ENCODE results near the gene EPHB1.

EPHB1 gene

GRCh38 chr3:134791992-134792391 lies 3.1 kb upstream of the EPHB1 start:
- no peak overlapping the region for H3K18ac ChIP-seq (ENCODE audit: low read depth in 1 of 2, low read length in 2 of 2)
- H3K4ac ChIP-seq (ENCODE audit: low read depth in 1 of 2, low read length in 2 of 2), result no peak overlapping the region
- DNase-seq, result no peak
- H3K4me3 ChIP-seq (ENCODE audit: insufficient read depth in 1 of 2, low read depth in 1 of 2, low read length in 2 of 2), result no peak overlapping the region
- no peak overlapping the region for H2AK5ac ChIP-seq (ENCODE audit: low read length, severe bottlenecking)
- H3K36me3 ChIP-seq (ENCODE audit: control insufficient read depth in 1 of 2, insufficient read depth in 2 of 2, low read depth in 1 of 2, low read length in 2 of 2), result no peaks in the 10 kb centered on the region
- H2BK12ac ChIP-seq (ENCODE audit: low read length in 2 of 2), result no peak overlapping the region
- H3K9ac ChIP-seq (ENCODE audit: low read length), result no peak overlapping the region
- H3K4me1 ChIP-seq (ENCODE audit: control insufficient read depth, insufficient read depth, low read depth, low read length), result peaks cover 19% of the 10 kb centered on the region
- no peak overlapping the region for H2BK15ac ChIP-seq (ENCODE audit: low read depth, poor library complexity, severe bottlenecking)
- no peak overlapping the region for H2BK120ac ChIP-seq (ENCODE audit: low read depth, low read length)
- 83% methylated on average over 6 of the region's 8 CpGs for WGBS
- H4K8ac ChIP-seq (ENCODE audit: low read length), result no peak overlapping the region
- no peak overlapping the region for H2AFZ ChIP-seq (ENCODE audit: low read depth, low read length)
- H3K27me3 ChIP-seq (ENCODE audit: control insufficient read depth in 1 of 2, insufficient read depth in 1 of 2, low read length in 2 of 2), result peaks cover 14 to 25% of the 10 kb centered on the region in 2 experiments
- H4K91ac ChIP-seq (ENCODE audit: low read length), result no peak overlapping the region
- H3K27ac ChIP-seq (ENCODE audit: low read length, poor library complexity, severe bottlenecking), result no peak overlapping the region
- H3K9me3 ChIP-seq (ENCODE audit: control insufficient read depth, low read length), result no peaks in the 10 kb centered on the region
- H3K79me1 ChIP-seq (replicated peaks; ENCODE audit: low read length, poor library complexity, severe bottlenecking), result peaks cover 2% of the 10 kb centered on the region
- no peak overlapping the region for H2BK5ac ChIP-seq (ENCODE audit: low read depth, low read length, poor library complexity, severe bottlenecking)
- no peak overlapping the region for H3K23ac ChIP-seq (ENCODE audit: low read length in 2 of 2)
- no peak overlapping the region for H3K4me2 ChIP-seq (ENCODE audit: low read length, poor library complexity, severe bottlenecking)
- H3K14ac ChIP-seq (ENCODE audit: low read length in 2 of 2), result no peak overlapping the region

- WGBS, result 79% methylated on average over 4 of the region's 4 CpGs
- Histone ChIP-seq H3K23ac (ENCODE audit: low read length in 2 of 2) (no peak overlapping the region), H3K4me2 (ENCODE audit: low read length, poor library complexity, severe bottlenecking) (no peak overlapping the region), H2BK120ac (ENCODE audit: low read depth, low read length) (no peak overlapping the region), H3K9ac (ENCODE audit: low read length) (no peak overlapping the region), H4K91ac (ENCODE audit: low read length) (no peak overlapping the region), H3K36me3 (ENCODE audit: control insufficient read depth in 1 of 2, insufficient read depth in 2 of 2, low read depth in 1 of 2, low read length in 2 of 2) (no peaks in the 10 kb centered on the region), H2BK5ac (ENCODE audit: low read depth, low read length, poor library complexity, severe bottlenecking) (no peak overlapping the region), H3K18ac (ENCODE audit: low read depth in 1 of 2, low read length in 2 of 2) (no peak overlapping the region), H3K4ac (ENCODE audit: low read depth in 1 of 2, low read length in 2 of 2) (no peak overlapping the region), H2BK15ac (ENCODE audit: low read depth, poor library complexity, severe bottlenecking) (no peak overlapping the region), H3K27me3 (ENCODE audit: control insufficient read depth in 1 of 2, insufficient read depth in 1 of 2, low read length in 2 of 2) (peaks cover 15 to 32% of the 10 kb centered on the region in 2 experiments), H2AFZ (ENCODE audit: low read depth, low read length) (no peak overlapping the region), H3K14ac (ENCODE audit: low read length in 2 of 2) (no peak overlapping the region), H3K4me3 (ENCODE audit: insufficient read depth in 1 of 2, low read depth in 1 of 2, low read length in 2 of 2) (no peak overlapping the region), H2BK12ac (ENCODE audit: low read length in 2 of 2) (no peak overlapping the region), H4K8ac (ENCODE audit: low read length) (no peak overlapping the region), H3K27ac (ENCODE audit: low read length, poor library complexity, severe bottlenecking) (no peak overlapping the region), H2AK5ac (ENCODE audit: low read length, severe bottlenecking) (no peak overlapping the region), H3K9me3 (ENCODE audit: control insufficient read depth, low read length) (no peaks in the 10 kb centered on the region), H3K79me1 (replicated peaks; ENCODE audit: low read length, poor library complexity, severe bottlenecking) (peaks cover 3% of the 10 kb centered on the region), H3K4me1 (ENCODE audit: control insufficient read depth, insufficient read depth, low read depth, low read length) (peaks cover 25% of the 10 kb centered on the region)
- DNase-seq, result no peak
Observed at GRCh38 chr3:134792700-134793099, 2.4 kb upstream of the EPHB1 start.

- Histone ChIP-seq H3K18ac (ENCODE audit: low read depth in 1 of 2, low read length in 2 of 2) (no peak overlapping the region), H2BK120ac (ENCODE audit: low read depth, low read length) (no peak overlapping the region), H3K27me3 (ENCODE audit: control insufficient read depth in 1 of 2, insufficient read depth in 1 of 2, low read length in 2 of 2) (peaks cover 15 to 41% of the 10 kb centered on the region in 2 experiments), H3K23ac (ENCODE audit: low read length in 2 of 2) (no peak overlapping the region), H2AK5ac (ENCODE audit: low read length, severe bottlenecking) (no peak overlapping the region), H3K4me3 (ENCODE audit: insufficient read depth in 1 of 2, low read depth in 1 of 2, low read length in 2 of 2) (no peak overlapping the region), H3K14ac (ENCODE audit: low read length in 2 of 2) (no peak overlapping the region), H2BK15ac (ENCODE audit: low read depth, poor library complexity, severe bottlenecking) (no peak overlapping the region), H3K36me3 (ENCODE audit: control insufficient read depth in 1 of 2, insufficient read depth in 2 of 2, low read depth in 1 of 2, low read length in 2 of 2) (no peaks in the 10 kb centered on the region), H3K9me3 (ENCODE audit: control insufficient read depth, low read length) (no peaks in the 10 kb centered on the region), H3K4ac (ENCODE audit: low read depth in 1 of 2, low read length in 2 of 2) (no peak overlapping the region), H3K4me1 (ENCODE audit: control insufficient read depth, insufficient read depth, low read depth, low read length) (peaks cover 25% of the 10 kb centered on the region), H3K4me2 (ENCODE audit: low read length, poor library complexity, severe bottlenecking) (no peak overlapping the region), H3K79me1 (replicated peaks; ENCODE audit: low read length, poor library complexity, severe bottlenecking) (peaks cover 3% of the 10 kb centered on the region), H2BK12ac (ENCODE audit: low read length in 2 of 2) (no peak overlapping the region), H4K8ac (ENCODE audit: low read length) (no peak overlapping the region), H2BK5ac (ENCODE audit: low read depth, low read length, poor library complexity, severe bottlenecking) (no peak overlapping the region), H2AFZ (ENCODE audit: low read depth, low read length) (no peak overlapping the region), H4K91ac (ENCODE audit: low read length) (no peak overlapping the region), H3K27ac (ENCODE audit: low read length, poor library complexity, severe bottlenecking) (no peak overlapping the region), H3K9ac (ENCODE audit: low read length) (no peak overlapping the region)
- 77% methylated on average over 4 of the region's 4 CpGs for WGBS
- no peak for DNase-seq
Observed at GRCh38 chr3:134793562-134793961, 1.5 kb upstream of the EPHB1 start.

GRCh38 chr3:134794323-134794722 lies 737 bp upstream of the EPHB1 start:
- Histone ChIP-seq H2BK120ac (ENCODE audit: low read depth, low read length) (no peak overlapping the region), H3K4me1 (ENCODE audit: control insufficient read depth, insufficient read depth, low read depth, low read length) (peaks cover 30% of the 10 kb centered on the region), H3K4ac (ENCODE audit: low read depth in 1 of 2, low read length in 2 of 2) (no peak overlapping the region), H3K9me3 (ENCODE audit: control insufficient read depth, low read length) (no peaks in the 10 kb centered on the region), H3K9ac (ENCODE audit: low read length) (no peak overlapping the region), H3K36me3 (ENCODE audit: control insufficient read depth in 1 of 2, insufficient read depth in 2 of 2, low read depth in 1 of 2, low read length in 2 of 2) (no peaks in the 10 kb centered on the region), H2BK5ac (ENCODE audit: low read depth, low read length, poor library complexity, severe bottlenecking) (no peak overlapping the region), H4K91ac (ENCODE audit: low read length) (no peak overlapping the region), H3K14ac (ENCODE audit: low read length in 2 of 2) (no peak overlapping the region), H2AFZ (ENCODE audit: low read depth, low read length) (no peak overlapping the region), H2AK5ac (ENCODE audit: low read length, severe bottlenecking) (no peak overlapping the region), H3K27me3 (ENCODE audit: control insufficient read depth in 1 of 2, insufficient read depth in 1 of 2, low read length in 2 of 2) (peaks cover 15 to 45% of the 10 kb centered on the region in 2 experiments), H3K79me1 (replicated peaks; ENCODE audit: low read length, poor library complexity, severe bottlenecking) (peaks cover 3% of the 10 kb centered on the region), H3K27ac (ENCODE audit: low read length, poor library complexity, severe bottlenecking) (no peak overlapping the region), H3K18ac (ENCODE audit: low read depth in 1 of 2, low read length in 2 of 2) (no peak overlapping the region), H2BK15ac (ENCODE audit: low read depth, poor library complexity, severe bottlenecking) (no peak overlapping the region), H2BK12ac (ENCODE audit: low read length in 2 of 2) (no peak overlapping the region), H4K8ac (ENCODE audit: low read length) (no peak overlapping the region), H3K23ac (ENCODE audit: low read length in 2 of 2) (no peak overlapping the region), H3K4me2 (ENCODE audit: low read length, poor library complexity, severe bottlenecking) (no peak overlapping the region), H3K4me3 (ENCODE audit: insufficient read depth in 1 of 2, low read depth in 1 of 2, low read length in 2 of 2) (no peak overlapping the region)
- WGBS, result 67% methylated on average over 9 of the region's 9 CpGs
- DNase-seq, result no peak
